Measurements from ENCODE around the gene PIM1.

Gene PIM1

GRCh38 chr6:37169496-37170272, at the start of gene PIM1:
PIM1 (plus strand) TSS chr6:37170152; CDS start chr6:37170576, 424 bp downstream.
- Mint-ChIP-seq H3K36me3 (ENCODE audit: low read depth) (peaks cover 17% of the 10 kb centered on the region), H3K4me1 (peaks cover 37% of the 10 kb centered on the region), H3K9me3 (no peaks in the 10 kb centered on the region), H3K4me3 (peak within 1 kb of the TSS; percentile 94 to 97 (median 96)), H3K27me3 (ENCODE audit: low read depth) (no peaks in the 10 kb centered on the region), H3K27ac (peak within 1 kb of the TSS; percentile 100)
- TF ChIP-seq CTCF (IDR thresholded peaks at IDR 0.05; ENCODE audit: unreplicated experiment in 3 of 3): no peak

GRCh38 chr6:37121556-37121955, 48.4 kb upstream of the PIM1 start:
- Mint-ChIP-seq H3K4me3 (no peak overlapping the region), H3K27ac (peak overlapping the region in 2 of 3 experiments; percentile 28 to 38)

GRCh38 chr6:37122861-37123260, 47.1 kb upstream of the PIM1 start:
- no peaks in the 10 kb centered on the region for H3K27me3 Mint-ChIP-seq (ENCODE audit: low read depth)
- no peaks in the 10 kb centered on the region for H3K36me3 Mint-ChIP-seq (ENCODE audit: low read depth)
- peaks cover 32% of the 10 kb centered on the region for H3K4me1 Mint-ChIP-seq
- TF ChIP-seq CTCF (IDR thresholded peaks at IDR 0.05; ENCODE audit: unreplicated experiment in 3 of 3): no peak
- peak overlapping the region; percentile 50 to 79 (median 59) for H3K27ac Mint-ChIP-seq
- no peaks in the 10 kb centered on the region for H3K9me3 Mint-ChIP-seq
- H3K4me3 Mint-ChIP-seq: no peak overlapping the region

More at GRCh38 chr6:37121556-37121955, 48.4 kb upstream of the PIM1 start:
- Mint-ChIP-seq H3K4me1 (peaks cover 23% of the 10 kb centered on the region), H3K27me3 (ENCODE audit: low read depth) (no peaks in the 10 kb centered on the region), H3K36me3 (ENCODE audit: low read depth) (no peaks in the 10 kb centered on the region), H3K9me3 (no peaks in the 10 kb centered on the region)
- TF ChIP-seq CTCF (IDR thresholded peaks at IDR 0.05; ENCODE audit: unreplicated experiment in 3 of 3): no peak

- no peak for TF ChIP-seq CTCF (IDR thresholded peaks at IDR 0.05; ENCODE audit: unreplicated experiment in 3 of 3)
- no peaks in the 10 kb centered on the region for H3K9me3 Mint-ChIP-seq
- H3K4me3 Mint-ChIP-seq: no peak overlapping the region
Observed at GRCh38 chr6:37123957-37124729, 45.8 kb upstream of the PIM1 start.

GRCh38 chr6:37125774-37126492, 44.0 kb upstream of the PIM1 start:
- Mint-ChIP-seq H3K9me3 (no peaks in the 10 kb centered on the region), H3K27me3 (ENCODE audit: low read depth) (no peaks in the 10 kb centered on the region), H3K4me3 (peak overlapping the region; percentile 48 to 78 (median 68)), H3K4me1 (peaks cover 51% of the 10 kb centered on the region), H3K27ac (peak overlapping the region; percentile 91 to 94 (median 93)), H3K36me3 (ENCODE audit: low read depth) (no peaks in the 10 kb centered on the region)
- no peak for TF ChIP-seq CTCF (IDR thresholded peaks at IDR 0.05; ENCODE audit: unreplicated experiment in 3 of 3)

More at GRCh38 chr6:37123957-37124729, 45.8 kb upstream of the PIM1 start:
- Mint-ChIP-seq H3K36me3 (ENCODE audit: low read depth) (no peaks in the 10 kb centered on the region), H3K4me1 (peaks cover 43% of the 10 kb centered on the region), H3K27me3 (ENCODE audit: low read depth) (no peaks in the 10 kb centered on the region), H3K27ac (peak overlapping the region; percentile 42 to 59 (median 44))

All from nephron (organoid).